Panc1 (cell line): ENCODE measurements around the gene KCNIP3.

Experiments used
- CTCF ChIP-seq: fragments of 450-650 bp; IDR thresholded peaks from 2 replicates; pipeline ENCODE4 v1.5.1; 2017; ENCODE audit warnings: mild to moderate bottlenecking
- POLR2AphosphoS5 ChIP-seq: IDR thresholded peaks from 2 replicates; pipeline ENCODE4 v1.6.1; 2012; ENCODE audit warnings: mild to moderate bottlenecking, low read depth, low read length, moderate library complexity
- TCF7L2 ChIP-seq: IDR thresholded peaks from 2 replicates; pipeline ENCODE4 v1.6.1; 2011; ENCODE audit warnings: mild to moderate bottlenecking, low read depth, low read length, inconsistent platforms

- TF ChIP-seq POLR2AphosphoS5 (no peak), CTCF (no peak), TCF7L2 (no peak)
Measured at GRCh38 chr2:95296011-95296410, 1.1 kb upstream of the KCNIP3 start.
